MCF 10A (cell line): Measurements from ENCODE around the gene KNSTRN. TPM values are rescaled to one million over a fixed set of nuclear protein-coding genes. Genes with fewer than 3 reads are reported as not detected.

Source experiments
- BruUV-seq: library from RNA; stranded (reverse); fragments of 400-500 nt; replicated peaks from 2 replicates; lab custom pipeline; 2021; lab: Mats Ljungman, UMichigan
- CTCF ChIA-PET: fragments of 300-600 bp; sonication (Branson Sonifier 250); formaldehyde crosslinking; extraction: SDS; loops from one replicate; lab custom pipeline; 2021; ENCODE audit warnings: antibody characterized with exemption, inconsistent platforms; lab: Yijun Ruan, JAX
- POLR2A ChIA-PET: fragments of 300-600, 350-650 bp; sonication (Branson Sonifier 250); formaldehyde crosslinking; extraction: SDS; loops from one replicate; lab custom pipeline; 2020; ENCODE audit warnings: antibody characterized with exemption, inconsistent platforms; lab: Yijun Ruan, JAX
- DNase-seq: peaks from one replicate; pipeline ENCODE4 v3.0.0-alpha.2; 2018; ENCODE audit not compliant: unreplicated experiment
- H3K27ac Mint-ChIP-seq: one replicate; pipeline ENCODE4 v1.8.0; 2022; ENCODE audit warnings: mild to moderate bottlenecking, low read depth, mixed read lengths; ENCODE audit not compliant: unreplicated experiment
- H3K27me3 Mint-ChIP-seq: one replicate; pipeline ENCODE4 v1.8.0; 2022; ENCODE audit warnings: mixed read lengths; ENCODE audit not compliant: insufficient read depth, unreplicated experiment
- H3K36me3 Mint-ChIP-seq: one replicate; pipeline ENCODE4 v1.8.0; 2022; ENCODE audit warnings: mild to moderate bottlenecking, moderate library complexity, mixed read lengths; ENCODE audit not compliant: insufficient read depth, unreplicated experiment
- H3K4me1 Mint-ChIP-seq: one replicate; pipeline ENCODE4 v1.8.0; 2022; ENCODE audit warnings: mixed read lengths; ENCODE audit not compliant: insufficient read depth, unreplicated experiment
- H3K4me3 Mint-ChIP-seq: one replicate; pipeline ENCODE4 v1.8.0; 2022; ENCODE audit warnings: mild to moderate bottlenecking, moderate library complexity, mixed read lengths; ENCODE audit not compliant: unreplicated experiment
- H3K9me3 Mint-ChIP-seq: one replicate; pipeline ENCODE4 v1.8.0; 2022; ENCODE audit warnings: mixed read lengths; ENCODE audit not compliant: unreplicated experiment
- intact Hi-C: fragments of 100-400 bp; cut with micrococcal nuclease; formaldehyde crosslinking; loops from 2 replicates; pipeline ENCODE4 v1.14.1; 2022
- total RNA-seq: library from RNA; stranded (reverse); gene quantifications from 2 replicates; pipeline ENCODE4 v1.2.3, GENCODE V29; 2022
- TF ChIP-seq, protein P1 (sequence below): fragments of 200-600 bp; IDR thresholded peaks from one replicate; pipeline ENCODE4 v1.8.0; 2022; ENCODE audit warnings: antibody characterized with exemption, mild to moderate bottlenecking; ENCODE audit not compliant: unreplicated experiment

KNSTRN gene
- total RNA-seq, 1 experiment from 2014 or later: 47.4 TPM

DNA sequence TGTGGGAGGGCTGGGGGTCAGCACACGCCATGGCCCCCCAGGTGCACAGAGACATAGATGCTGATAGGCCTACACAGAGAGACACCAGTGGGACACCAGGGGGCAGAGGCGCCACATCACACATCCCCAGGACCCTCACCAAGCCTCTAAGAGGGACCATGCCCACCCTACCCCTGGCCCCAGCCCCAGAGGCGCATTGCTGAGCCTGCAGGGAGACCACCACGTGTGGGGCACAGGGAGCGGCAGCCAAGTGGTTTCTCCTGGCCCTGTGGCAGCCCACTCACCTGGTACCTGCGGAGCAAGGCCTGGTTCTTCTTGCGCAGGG lies 42.9 kb upstream of the KNSTRN start:
- POLR2A ChIA-PET: interaction anchor here (0.8 to 6.2 kb wide), 10 partner anchors 9 to 109 kb away, joined by 3 to 62 read pairs (median 4); partner anchors contain the start of genes INAFM2 and KNSTRN
- Mint-ChIP-seq H3K27me3 (no peaks in the 10 kb centered on the region), H3K9me3 (no peaks in the 10 kb centered on the region), H3K4me3 (peak overlapping the region; percentile 79), H3K4me1 (peaks cover 47% of the 10 kb centered on the region), H3K27ac (peak overlapping the region; percentile 79), H3K36me3 (peaks cover 12% of the 10 kb centered on the region)
- TF ChIP-seq, protein P1, sequence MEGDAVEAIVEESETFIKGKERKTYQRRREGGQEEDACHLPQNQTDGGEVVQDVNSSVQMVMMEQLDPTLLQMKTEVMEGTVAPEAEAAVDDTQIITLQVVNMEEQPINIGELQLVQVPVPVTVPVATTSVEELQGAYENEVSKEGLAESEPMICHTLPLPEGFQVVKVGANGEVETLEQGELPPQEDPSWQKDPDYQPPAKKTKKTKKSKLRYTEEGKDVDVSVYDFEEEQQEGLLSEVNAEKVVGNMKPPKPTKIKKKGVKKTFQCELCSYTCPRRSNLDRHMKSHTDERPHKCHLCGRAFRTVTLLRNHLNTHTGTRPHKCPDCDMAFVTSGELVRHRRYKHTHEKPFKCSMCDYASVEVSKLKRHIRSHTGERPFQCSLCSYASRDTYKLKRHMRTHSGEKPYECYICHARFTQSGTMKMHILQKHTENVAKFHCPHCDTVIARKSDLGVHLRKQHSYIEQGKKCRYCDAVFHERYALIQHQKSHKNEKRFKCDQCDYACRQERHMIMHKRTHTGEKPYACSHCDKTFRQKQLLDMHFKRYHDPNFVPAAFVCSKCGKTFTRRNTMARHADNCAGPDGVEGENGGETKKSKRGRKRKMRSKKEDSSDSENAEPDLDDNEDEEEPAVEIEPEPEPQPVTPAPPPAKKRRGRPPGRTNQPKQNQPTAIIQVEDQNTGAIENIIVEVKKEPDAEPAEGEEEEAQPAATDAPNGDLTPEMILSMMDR: no peak
- BruUV-seq: no TSS peak
- CTCF ChIA-PET: interaction anchor here (0.6 to 12.1 kb wide), 17 partner anchors 11 to 345 kb away, joined by 3 to 179 read pairs (median 7); partner anchors contain the start of gene INAFM2
- intact Hi-C loops: no loop called here
- peak; percentile 22 for DNase-seq

DNA sequence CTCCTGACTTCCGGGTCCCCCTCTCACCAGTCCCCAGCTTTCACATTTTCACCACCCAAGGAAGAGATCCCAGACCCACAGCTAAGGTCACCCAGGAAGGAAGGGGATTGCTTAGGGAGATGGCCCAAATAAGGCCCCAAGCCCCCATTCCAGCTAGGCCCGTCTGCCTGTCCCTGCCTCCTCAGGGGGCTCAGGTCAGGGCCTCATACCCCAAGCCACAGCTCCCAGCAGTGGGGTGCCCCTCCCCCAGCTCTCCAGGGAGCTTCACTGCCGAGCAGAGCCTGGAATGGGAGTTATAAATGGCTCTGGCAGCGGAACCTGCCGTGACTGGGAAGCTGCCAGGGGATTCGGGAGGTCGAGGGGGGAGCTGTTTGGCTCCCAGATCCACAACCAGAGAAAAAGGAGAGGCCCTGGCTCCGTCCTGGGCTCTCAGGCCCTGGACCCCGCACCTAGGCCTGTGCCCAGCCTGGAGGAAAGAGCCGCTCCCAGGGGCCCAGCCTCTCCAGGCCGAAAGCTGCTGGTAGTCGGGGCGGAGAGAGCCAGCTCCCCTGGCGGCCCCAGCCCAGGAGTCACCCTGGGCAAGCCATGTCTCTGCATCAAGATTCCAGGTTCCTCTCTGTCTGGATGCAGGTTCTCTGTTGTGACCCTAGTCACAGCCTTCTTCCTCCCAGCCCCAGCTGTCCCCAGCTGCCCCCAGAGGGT lies 42.3 kb upstream of the KNSTRN start:
- ChIA-PET POLR2A (interaction anchor here (0.7 to 6.2 kb wide), 15 partner anchors 9 to 293 kb away, joined by 3 to 62 read pairs (median 4); partner anchors contain the start of genes INAFM2, IVD and KNSTRN), CTCF (interaction anchor here (0.6 to 12.1 kb wide), 16 partner anchors 12 to 262 kb away, joined by 3 to 179 read pairs (median 8); partner anchors contain the start of gene INAFM2)
- Mint-ChIP-seq H3K27me3 (no peaks in the 10 kb centered on the region), H3K4me1 (peaks cover 44% of the 10 kb centered on the region), H3K9me3 (no peaks in the 10 kb centered on the region), H3K27ac (peak overlapping the region; percentile 79), H3K4me3 (peak overlapping the region; percentile 79), H3K36me3 (peaks cover 12% of the 10 kb centered on the region)
- intact Hi-C loops: loop anchor here (1.0 kb wide), 1 partner anchor 28 kb away; no protein-coding TSS in a partner anchor
- TF ChIP-seq, protein P1: no peak
- DNase-seq: peak; percentile 65
- no TSS peak for BruUV-seq

DNA sequence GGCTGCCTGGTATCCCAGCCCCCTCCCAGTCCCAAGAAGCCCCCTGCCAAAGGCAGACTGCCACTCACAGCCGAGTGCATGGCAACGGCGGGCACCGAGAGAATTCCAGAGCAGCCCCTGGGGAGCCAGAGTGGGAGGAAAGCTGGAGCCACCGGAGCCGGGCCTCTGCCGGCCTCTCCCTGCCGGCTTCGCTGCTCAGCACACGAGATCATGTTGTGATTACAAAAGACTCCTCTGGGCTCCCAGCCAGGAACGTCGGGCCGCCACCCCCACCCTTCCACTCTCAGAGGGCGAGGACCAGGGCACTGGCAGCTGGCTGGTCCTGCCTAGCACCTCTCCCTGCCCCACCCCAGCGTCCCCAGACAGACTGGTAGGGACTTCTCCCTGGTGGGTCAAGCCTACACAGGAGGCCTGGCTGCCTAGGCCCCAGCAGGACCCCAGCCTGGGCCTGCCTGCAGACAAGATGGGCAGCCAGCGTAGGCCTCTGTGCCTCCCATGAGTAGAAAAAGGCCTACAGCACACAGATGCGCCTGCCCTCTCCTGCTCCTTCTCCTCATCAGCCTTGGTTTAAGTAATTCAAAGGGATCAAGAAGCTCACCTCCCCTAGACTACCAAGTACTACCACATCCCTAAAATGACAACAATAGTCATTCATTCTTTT lies 41.7 kb upstream of the KNSTRN start, which contains the start of gene CCDC9B:
TSS of gene CCDC9B (minus strand) at position 200 of the 661 bp plus-strand sequence. CDS start at position 80, 120 bp downstream.
- Mint-ChIP-seq H3K4me1 (peaks cover 46% of the 10 kb centered on the region), H3K36me3 (peaks cover 12% of the 10 kb centered on the region), H3K27ac (peak within 1 kb of the TSS; percentile 79), H3K9me3 (no peaks in the 10 kb centered on the region), H3K4me3 (peak within 1 kb of the TSS; percentile 79), H3K27me3 (no peaks in the 10 kb centered on the region)
- intact Hi-C loops: loop anchor here (1.0 kb wide), 1 partner anchor 27 kb away; no protein-coding TSS in a partner anchor
- TF ChIP-seq, protein P1: no peak
- POLR2A ChIA-PET: interaction anchor here (0.7 to 6.2 kb wide), 15 partner anchors 10 to 294 kb away, joined by 3 to 62 read pairs (median 4); partner anchors contain the start of genes INAFM2, IVD and KNSTRN
- no TSS peak for BruUV-seq
- CTCF ChIA-PET: interaction anchor here (0.6 to 12.1 kb wide), 15 partner anchors 13 to 282 kb away, joined by 3 to 179 read pairs (median 7); partner anchors contain the start of genes ANKRD63 and INAFM2
- peak; percentile 95 for DNase-seq
